ENCODE data around the gene HOXB4.

Gene HOXB4

DNA sequence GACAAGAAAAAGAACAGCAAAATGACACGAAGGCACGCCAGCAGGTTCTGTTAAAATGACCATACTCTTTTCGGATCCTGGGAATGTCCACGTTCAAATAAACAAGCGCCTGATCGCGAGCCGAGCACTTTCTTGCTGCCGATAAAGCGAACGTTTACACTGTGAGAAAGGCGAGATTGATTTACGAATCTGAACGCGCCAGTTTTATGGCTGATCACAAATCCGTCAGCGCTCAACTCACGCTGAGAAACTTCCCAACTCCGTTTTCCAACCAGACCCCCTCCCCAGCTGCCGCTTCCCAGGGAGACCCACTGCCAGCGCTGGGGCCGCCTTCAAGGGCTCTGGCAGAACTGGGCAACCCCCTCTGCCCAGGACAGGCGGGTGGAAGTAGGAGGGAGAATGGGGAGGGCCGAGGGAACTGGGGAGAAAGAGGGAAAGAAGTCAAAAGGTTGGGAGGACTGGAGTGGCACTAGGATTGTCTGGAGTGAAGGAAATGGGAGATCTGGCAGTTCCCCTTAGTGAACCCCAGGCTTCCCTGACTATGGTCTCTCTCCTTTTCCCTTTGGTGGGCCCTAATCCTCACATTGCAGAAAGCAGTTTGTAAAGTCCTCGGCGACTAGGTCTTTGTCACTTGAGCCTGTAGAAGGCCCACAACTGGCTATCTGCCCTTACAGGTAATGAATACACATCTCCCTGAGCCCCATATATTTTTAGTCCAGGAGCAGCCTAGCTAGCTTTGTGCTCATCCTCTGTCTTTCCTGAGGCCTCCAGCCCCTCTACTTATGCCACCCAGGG lies 6.9 kb downstream of the HOXB4 start:
- no peak for DNase-seq

DNA sequence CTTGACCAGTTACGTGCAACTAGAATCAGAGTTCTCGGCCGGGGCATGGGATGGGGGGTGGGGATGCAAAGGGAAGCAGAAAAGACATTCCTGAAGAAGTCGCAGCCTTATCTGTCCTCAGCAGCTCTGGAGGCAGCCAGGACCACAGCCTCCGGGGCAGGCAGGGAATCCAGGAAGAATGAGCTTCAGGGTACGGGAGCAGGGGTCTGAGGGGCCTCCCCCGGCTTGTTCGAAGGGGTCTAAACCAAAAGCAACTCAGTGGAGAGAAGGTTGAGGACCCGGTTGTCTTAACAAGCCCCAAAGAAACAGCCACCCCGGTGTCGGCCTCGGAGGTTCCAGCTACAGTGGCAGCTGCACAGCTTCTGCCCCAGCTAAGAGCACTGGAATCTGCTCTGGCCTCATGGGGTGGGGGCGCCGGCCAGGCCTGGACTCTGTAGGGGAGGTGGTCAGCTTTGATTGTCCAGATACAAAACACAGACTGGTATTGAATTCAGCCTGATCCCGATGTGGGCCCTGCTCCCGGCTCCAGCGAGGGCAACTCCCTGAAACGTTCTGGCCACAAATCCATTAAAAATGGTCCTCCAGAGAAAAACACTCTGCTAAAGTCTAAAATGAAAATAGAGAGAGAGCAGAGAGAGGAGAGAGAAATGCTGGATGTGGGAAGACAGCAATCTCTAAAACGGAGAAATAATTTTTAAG lies 7.7 kb downstream of the HOXB4 start:
- DNase-seq, result no peak

DNA sequence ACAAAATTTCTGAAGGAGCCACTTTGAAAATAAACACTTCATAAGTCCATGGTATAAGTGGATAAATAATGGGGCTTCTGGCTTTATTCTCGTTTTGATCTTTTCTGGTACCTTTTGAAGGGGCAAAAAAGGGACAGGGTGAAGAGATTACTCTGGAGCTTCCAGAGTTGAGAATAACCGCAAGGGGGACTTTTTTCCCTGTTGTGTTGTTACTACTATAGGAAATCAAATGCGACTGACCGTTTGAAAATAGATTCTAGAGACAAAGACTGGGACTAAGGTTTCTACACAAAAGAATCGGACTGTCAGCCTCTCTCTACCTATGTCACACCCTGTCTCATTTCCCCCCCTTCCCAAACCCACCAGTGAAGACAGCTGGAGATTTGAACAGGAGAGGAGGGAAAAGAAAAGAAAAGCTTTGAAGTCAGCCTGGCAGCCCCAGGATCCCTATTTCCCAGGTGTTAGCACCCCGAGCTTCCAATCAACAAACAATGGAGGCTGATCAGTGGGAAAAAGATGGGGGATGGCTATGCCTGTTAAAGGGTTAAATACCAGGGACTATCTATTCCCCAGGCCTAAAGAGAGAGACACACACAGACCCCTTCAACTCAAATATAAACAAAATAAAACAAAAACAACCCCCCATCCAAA lies 8.4 kb downstream of the HOXB4 start:
- no peak for DNase-seq

DNA sequence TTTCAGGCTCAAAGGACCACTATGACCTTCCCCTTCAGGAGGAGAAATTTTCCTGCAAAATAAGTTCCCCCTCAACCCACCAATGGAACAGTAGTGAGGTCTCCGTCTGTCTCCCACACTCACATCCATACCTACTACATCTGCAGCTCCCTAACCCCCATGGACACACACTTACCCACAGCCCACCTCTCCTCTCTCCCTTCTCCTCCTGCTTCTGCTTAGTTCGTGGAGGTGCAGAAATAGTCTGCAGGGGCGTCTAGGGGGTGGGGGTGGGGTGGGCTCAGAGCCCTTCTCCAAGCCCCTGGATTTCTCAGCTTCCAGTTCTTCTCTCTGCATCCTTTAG lies 8.9 kb downstream of the HOXB4 start:
- no peak for DNase-seq

DNA sequence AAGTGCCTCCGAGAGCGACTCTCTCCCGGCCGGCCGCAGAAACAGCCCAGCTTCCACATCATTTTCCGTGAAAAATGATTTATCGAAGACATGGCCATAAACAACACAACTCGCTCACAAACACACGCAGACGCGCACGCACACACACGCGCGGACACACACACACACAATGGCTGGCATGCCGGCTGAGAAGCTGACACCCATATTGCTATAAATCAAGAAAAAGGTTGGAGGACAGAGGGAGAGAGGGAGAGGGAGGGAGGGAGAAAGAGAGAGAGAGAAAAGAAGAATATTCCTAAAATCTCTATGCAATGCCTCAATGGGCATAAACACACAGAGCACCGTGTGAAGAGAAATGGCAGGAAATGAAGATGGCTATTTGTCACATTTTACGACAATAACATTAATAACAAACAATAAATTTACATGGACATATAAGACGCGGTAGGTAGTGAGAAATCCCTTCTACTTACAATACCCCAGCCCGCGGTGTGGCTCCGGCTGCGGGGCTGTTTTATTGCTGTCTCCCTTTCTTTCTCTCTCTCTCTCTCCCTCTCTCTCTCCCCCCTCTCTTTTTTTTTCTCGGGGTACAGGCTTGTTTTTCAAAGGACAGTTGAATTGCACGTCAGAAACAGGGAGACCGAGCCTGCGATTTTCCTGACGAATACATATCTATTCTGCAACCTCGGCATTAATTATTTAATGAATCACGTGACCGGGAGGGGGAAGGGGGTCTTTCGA lies 9.5 kb downstream of the HOXB4 start:
- no peak for DNase-seq

DNA sequence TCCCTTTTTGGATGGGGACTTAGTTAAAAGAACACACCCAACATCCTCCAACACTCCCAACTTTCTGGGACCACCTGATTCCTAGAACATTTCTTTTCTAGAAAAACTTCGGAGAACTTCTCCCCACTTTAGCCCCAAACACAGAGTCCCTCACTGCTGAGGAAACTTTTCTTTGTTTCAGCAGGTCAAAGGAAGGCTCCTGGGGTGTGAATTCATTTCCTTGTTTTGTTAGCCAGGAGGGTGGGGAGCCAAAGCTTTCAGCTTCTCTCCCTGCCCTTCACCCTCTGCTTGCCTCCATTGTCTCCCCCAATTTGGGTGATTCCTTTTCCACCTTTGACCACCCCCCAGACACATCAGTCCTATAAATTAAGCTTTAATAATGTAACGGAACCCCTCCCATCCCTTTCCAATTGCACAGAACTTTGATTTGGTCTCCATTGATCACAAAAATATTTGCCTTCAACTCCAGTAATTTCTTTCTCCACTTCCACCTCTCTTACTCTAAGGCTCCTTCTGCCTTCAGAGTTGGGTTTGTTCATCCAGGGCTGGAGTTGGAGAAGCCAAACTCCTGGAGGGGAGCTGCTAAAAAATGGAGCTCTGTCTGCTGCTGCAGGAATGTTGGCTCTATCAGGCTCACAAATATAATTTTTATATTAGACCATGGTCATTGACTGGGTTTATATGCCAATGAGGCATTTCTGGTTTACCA lies 10.3 kb downstream of the HOXB4 start:
- no peak for DNase-seq

DNA sequence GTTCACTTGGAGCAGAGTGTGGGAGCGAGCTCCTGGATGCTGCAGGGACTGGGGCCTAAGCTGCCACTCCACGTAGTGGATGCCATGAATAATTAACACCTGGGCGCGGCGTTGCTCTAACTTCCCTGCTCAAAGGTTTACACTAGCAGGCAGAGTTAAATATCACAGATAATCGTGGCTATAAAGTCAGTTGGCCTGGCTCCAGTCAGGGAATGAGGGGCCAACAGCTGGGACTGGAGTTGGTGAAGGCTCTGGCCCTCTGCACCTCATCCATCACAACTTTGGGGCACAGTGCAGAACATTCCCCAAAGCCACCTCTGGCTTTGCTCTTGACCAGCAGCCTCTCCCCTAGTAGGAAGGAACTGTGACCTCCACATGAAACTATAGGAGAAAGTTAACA lies 10.9 kb downstream of the HOXB4 start:
- no peak for DNase-seq

DNA sequence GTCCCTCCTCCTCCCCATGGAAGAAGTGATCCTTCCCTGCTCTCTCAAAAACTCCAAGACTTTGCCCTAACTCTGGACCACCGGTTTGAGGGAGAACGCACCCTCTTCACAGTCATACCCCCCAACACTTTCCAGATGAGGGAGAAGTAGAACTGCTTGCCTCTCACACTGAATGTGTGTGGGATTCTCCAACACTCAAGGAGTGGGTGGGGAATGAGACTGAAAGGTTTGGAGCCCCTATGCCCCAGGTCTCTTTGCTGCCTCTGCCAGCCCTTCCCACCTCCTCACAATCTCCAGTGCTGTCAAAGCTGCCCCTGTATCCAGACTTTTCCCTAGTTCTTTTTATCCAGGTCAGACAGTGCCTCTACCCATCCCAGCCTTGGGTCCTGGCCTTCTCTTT lies 11.4 kb downstream of the HOXB4 start:
- DNase-seq, result no peak

DNA sequence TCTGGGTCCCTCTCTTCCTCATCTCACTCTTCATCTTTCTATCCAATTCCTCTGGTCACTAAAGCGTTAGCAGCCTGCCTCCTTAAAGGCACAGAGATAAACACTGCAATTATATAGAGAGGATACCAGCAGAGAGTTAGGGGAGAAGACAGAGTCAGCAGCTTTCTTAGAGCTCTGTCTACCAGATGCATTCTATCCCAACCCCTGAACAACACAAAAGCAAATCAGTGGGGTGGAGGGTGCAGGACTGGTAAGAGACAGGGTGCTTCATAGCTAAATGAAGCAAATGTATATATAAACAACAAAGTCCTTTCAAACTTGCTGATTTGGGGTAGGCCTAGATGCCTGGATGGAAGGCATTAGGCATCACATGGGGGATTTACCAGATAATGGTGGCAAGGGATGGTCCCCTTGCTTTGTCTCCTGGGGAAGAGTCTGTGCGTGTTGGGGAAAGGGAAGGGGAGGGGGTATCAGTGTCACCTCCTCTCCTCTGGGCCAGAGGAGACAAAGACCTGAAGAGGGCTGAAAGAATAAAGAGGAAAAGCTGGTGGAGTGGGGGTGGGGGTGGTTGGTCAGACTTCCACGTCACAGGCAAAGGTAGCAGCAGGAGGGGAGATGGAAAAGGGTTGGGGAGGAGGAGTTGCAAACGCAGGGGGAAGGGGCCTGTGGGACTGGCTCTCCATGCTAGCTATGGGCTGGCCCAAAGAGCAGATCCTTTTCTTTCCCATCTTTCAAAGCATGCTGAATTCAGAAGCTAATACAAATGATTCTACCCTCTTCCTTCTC lies 12.0 kb downstream of the HOXB4 start:
- no peak for DNase-seq

DNA sequence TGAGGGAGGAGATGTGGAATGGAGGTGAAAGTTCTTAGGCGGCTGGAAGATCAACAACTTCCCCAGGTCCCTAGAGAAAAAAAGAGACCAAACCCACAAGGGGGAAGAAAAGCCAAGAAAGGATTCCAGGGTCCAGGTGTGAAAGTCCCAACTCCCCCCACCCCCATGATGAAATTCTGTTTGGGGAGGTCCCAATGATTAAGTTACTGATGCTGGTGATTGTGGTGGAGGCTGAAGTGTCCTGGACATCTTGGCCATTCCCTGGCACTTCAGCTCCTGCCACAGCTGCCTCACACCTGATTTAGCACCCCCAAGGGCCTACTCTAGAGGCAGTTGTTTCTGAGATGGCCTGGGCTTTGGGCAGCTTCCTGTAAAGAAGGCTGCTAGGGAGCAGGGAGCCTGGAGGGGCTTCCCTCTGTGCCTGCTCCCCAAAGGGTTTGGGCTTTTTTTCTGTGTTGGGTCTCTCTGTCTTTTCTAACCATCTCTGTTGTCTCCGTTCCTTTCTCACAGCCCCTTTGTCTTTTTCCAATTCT lies 13.1 kb downstream of the HOXB4 start:
- no peak for DNase-seq

DNA sequence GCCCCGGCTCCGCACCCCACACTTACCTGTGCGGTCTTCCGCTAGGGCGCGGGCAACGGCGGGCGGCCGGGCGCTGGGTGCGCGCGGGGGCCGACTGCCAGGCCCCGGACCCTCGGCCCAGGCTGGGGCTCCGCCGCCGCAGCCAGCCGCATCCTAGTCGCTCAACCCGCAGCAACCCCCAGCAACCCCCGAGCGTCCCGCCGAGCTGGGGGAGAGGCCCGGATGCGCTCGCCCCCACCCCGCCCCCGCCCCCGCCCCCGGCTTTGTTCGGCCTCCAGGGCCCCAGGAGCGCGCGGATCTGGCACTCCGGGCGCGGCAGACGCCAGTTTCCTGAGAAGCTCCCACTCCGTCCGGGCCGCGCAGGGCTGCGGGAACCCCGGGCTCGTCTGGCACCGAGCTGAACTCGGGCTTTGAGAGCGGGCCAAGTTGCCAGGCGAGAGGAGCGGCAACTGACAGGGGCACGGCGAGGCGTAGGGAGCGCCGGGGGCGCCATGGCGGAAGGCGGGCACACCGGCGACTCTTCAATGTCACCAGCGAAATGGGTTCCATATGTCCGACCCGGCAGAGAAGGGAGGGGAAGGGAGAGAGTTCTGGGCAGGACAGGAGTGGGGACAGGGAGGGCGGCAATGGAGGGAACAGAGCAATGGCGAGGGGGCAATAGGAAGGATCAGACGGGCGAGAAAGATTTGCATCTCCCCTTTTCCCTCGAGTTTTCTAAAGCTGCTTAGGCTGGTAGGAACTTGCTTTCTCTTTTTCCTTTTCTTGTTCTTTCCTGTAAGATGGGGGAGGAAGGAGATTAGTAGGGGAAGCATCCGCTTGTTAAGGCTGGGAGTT lies 13.7 kb downstream of the HOXB4 start:
- DNase-seq, result no peak

DNA sequence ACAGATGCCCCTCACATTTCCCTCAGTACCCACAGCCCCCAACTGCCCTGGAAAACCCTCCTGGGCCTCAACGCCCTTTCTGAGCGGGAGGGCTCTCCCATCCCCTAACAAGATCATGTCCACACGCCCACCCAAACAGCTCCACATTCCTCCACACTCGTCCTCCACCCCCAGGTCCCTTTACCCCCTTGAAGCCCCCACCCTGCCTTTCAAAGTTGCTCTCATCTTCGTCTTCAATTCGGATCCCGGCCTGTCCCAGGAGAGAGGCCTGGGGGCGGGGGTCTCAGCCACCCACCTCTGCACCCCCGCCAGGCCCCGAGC lies 14.3 kb downstream of the HOXB4 start:
- DNase-seq, result no peak

DNA sequence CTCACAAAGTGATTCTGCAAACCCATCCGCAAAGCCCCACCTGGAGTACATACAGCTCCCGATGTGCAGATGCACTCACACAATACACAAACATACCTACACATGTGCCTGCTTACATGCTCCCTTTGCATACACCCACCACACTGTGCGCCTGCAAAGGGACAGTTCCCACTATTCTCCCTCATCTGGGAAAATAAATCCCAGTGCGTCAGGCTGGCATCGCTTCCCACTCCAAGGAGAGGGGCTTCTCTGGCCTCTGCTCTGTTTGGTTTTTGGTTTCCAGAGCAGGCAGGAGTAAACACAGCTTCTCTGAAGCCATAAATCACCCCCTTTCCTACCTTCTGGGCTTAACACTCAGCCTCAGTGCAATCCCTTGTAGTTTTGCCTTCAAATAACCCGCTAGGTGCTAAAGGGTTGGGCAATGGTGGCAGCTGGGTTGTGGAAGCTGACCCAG lies 14.7 kb downstream of the HOXB4 start:
- DNase-seq, result no peak

DNA sequence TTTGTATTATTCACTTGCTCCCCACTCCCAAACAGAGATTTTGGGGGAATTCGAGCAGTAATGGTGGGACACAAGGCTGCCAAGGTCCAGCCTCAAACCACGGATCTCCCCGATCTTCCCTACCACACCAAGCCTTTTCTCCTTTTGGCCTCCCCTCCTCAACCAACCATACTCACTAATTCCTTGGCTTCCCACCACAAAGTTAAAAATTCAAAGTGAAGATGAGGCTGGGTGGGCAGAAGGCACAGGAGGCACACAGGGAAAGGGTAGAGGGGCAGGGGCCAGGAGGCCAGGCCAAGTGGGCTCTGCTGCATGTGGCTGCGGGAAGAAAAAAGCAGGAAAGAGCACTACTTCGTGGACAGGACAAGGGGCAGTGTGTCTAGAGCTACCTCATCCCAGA lies 15.2 kb downstream of the HOXB4 start:
- no peak for DNase-seq

DNA sequence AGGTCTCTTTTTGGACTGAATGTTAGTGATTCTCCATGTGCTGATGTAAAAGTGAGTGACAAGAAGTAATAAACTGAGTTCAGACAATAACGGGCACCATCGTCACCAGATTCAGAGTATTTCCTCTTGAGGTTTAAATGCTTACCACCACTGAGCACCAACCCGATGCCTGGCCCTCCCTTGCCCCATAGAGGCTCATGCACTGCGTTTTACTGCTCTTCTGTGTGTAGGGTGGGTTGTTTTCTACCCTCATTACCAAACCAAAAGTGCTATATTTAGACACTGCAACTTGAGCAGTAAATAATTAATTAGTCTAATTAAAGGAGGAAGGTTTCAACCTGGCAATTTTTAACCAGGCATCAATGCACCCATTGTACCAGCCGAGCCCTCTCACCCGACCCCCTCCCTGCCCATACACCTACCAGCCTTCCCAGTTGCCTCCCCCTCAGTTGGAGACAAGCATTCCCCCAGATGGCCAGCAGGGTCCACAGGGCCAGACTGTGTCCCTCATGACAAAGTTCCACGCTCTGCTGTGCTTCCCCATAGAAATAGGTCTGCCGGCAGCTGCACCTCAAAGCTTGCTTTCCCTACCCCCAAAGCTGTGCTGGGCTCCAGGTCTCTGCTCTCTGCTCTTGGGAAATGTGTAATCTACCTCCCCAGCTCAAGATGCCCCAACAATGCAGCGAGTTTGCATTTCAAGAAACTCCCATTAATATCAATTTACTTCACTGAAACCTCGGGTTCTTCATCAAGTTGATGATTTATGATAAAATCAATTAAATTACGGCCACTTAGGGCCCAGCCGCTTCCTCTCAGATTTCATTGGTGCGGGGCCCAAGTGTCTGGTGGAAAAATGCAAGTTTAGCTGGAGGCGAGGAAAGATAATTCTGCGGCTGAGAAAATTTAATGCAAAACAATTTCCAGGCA lies 16.0 kb downstream of the HOXB4 start:
- DNase-seq, result no peak

DNA sequence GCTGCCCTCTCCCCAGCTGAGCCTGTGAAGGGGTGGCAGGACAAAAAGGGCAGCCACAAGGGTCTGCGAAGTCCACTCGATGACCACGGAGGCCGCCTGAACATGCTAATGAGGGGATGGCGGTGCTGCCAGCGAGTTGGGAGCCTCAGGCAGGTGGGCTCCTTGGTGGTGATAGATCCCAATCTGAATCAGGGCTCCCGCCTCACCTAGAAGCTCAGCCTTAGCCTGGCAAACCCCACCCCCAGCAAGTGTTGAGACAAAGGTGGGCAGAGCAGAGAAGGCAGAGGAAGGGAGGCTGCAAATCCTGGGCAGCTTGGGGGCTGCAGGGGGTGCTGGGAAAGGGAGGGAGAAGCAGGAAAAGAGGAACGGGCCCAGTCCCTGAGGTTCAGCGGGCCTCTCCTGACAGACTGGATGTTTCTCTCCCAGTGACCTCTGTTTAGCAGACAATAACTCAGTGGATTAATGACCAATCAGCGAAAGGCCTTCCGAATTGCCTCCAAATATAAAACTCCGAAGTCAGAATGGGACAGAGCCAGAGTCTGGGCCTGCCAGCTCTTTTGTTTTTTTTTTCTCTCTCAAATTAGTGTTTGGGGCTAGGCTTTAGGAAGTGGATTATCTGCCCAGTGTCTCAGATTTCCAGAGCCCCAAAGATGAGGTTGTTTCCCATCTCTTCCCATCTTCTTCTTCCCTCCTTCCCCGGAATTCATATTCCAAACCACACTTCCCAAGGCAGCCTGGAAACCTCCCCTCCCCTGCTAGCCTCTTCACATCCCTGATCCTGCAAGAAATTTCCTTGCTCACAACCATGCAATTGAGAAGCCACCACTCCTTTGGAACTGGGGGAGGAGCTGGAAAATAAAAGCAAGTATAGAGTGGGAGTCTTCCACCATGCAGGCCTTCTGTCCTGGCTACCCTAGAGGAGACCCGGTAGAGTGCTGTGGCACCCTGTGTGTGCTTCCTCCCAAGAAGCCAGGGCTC lies 18.0 kb downstream of the HOXB4 start:
- no peak for DNase-seq

DNA sequence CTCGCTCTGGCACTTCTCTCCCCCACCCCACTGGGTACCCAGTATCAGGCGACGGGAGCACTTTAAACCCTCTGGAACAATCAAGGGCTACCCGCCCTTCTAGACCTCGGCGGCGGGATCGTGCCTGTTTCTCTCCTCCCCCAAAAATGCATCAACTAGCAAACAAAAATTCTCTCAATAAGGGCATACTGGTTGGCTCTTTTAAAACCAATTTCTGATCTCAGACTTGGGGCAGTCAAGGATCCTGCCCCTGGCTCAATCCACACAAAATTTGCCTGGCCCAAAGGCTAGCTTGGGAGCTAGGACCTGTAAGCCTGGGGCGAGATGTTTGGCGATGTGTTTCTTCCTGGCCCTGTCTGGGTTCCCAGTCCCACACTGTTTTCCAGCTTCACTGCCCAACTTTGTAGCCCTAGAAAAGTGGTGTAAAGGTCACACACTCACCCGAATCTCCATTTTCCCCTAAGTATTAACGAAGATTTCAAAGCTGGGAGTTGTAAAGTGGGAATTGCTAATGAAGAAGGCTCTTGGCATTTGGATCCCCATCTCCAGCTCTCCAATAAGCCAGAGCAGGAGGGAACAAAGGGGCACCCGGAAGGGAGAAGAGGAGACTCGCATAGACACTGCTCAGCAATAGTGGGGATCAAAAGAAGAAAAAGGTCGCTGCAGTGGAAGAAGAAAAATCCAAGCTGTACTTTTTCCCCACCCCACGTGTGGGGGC lies 18.9 kb downstream of the HOXB4 start:
- DNase-seq, result no peak

DNA sequence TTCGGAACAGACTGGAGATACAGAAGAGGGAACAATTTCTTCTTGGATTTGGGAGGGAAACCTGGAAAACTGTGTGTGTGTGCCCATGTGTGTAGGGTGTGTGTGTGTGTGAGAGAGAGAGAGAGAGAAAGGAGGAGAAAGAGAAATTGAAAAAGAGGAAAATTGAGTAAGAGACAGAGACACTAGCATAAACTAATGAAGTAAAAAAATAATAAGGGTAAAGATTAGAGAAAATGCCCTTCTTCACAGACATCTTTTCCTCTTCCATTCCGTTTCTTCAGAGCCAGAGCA lies 19.4 kb downstream of the HOXB4 start:
- no peak for DNase-seq
